ENCODE results near the gene MORN5.

MORN5 gene

DNA sequence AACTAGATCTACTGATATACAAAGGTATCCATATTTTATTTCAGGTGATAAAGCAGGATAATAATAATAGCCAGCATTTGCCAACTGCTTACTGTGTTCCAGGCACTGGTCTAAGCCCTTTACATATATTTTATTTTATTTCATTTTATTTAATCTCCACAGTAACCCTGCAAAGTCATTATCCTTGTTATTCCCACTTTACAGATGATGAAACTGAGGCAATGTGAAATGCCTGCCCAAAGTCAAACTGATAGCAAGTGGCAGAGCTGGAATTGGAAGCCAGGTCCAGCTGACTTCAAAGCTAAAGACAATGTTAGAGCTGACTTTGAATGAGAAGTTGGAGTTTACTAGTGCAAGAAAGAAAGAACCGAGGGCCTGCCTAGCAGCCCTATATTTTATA lies 24.8 kb downstream of the MORN5 start:
- no peaks in the 10 kb centered on the region for H3K4me1 ChIP-seq (ENCODE audit: insufficient read depth, low read length)
- H3K27ac ChIP-seq (ENCODE audit: low read depth, low read length): no peak overlapping the region
- peaks cover 29% of the 10 kb centered on the region for H3K36me3 ChIP-seq (ENCODE audit: insufficient read depth, low read length)
- H3K4me3 ChIP-seq (ENCODE audit: low read depth in 1 of 2, low read length in 2 of 2): no peak overlapping the region
- H3K27me3 ChIP-seq (ENCODE audit: control insufficient read depth in 1 of 2, insufficient read depth in 2 of 2, low read length in 2 of 2): no peaks in the 10 kb centered on the region
- H3K9me3 ChIP-seq (ENCODE audit: low read length): no peaks in the 10 kb centered on the region
- no peak overlapping the region for H3K9ac ChIP-seq (ENCODE audit: low read length)

GRCh38 chr9:122186301-122186700 lies 26.6 kb downstream of the MORN5 start:
- Histone ChIP-seq H3K36me3 (ENCODE audit: insufficient read depth, low read length) (peaks cover 17% of the 10 kb centered on the region), H3K9ac (ENCODE audit: low read length) (no peak overlapping the region), H3K4me1 (ENCODE audit: insufficient read depth, low read length) (no peaks in the 10 kb centered on the region), H3K27ac (ENCODE audit: low read depth, low read length) (no peak overlapping the region), H3K9me3 (ENCODE audit: low read length) (no peaks in the 10 kb centered on the region), H3K4me3 (ENCODE audit: low read depth in 1 of 2, low read length in 2 of 2) (no peak overlapping the region), H3K27me3 (ENCODE audit: control insufficient read depth in 1 of 2, insufficient read depth in 2 of 2, low read length in 2 of 2) (no peaks in the 10 kb centered on the region)

DNA sequence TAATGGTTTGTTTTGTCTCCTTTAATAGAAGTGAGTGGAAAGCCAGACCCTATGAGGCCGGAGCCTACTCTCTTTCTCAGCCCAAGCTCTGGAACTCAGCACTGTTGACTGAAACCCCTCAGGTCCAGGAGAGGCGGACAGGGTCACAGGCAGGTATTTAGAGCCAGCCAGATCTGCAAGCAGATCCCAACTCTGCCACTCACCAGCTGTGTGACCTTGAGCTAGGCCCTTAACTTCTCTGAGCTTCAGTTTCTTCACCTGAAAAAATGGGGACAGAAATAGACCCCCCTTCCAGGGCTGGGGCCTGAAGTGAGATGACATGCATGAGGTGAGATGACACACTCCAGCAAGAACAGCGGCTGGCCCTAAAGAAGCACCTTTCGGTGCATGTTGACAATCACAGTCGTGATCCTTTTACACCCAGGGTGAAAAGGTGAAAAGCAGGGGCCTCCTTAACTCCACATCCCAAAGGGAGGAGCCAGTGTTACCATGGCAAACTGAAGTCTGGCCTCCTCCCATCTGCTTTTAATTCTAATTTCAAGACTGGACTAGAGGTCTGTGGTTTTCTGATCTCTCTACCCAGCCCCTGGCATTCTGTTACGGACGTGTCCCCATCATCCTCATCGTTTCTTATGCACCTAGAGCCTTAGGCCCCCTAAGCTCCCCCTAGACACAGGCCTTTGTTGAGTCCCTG lies 27.2 kb downstream of the MORN5 start:
- H3K4me1 ChIP-seq (ENCODE audit: insufficient read depth, low read length): no peaks in the 10 kb centered on the region
- no peak overlapping the region for H3K4me3 ChIP-seq (ENCODE audit: low read depth in 1 of 2, low read length in 2 of 2)
- H3K27ac ChIP-seq (ENCODE audit: low read depth, low read length): no peak overlapping the region
- no peak overlapping the region for H3K9ac ChIP-seq (ENCODE audit: low read length)
- H3K36me3 ChIP-seq (ENCODE audit: insufficient read depth, low read length): peaks cover 16% of the 10 kb centered on the region
- H3K9me3 ChIP-seq (ENCODE audit: low read length): no peaks in the 10 kb centered on the region
- H3K27me3 ChIP-seq (ENCODE audit: control insufficient read depth in 1 of 2, insufficient read depth in 2 of 2, low read length in 2 of 2): no peaks in the 10 kb centered on the region

GRCh38 chr9:122188369-122188768 lies 28.7 kb downstream of the MORN5 start:
- H3K9me3 ChIP-seq (ENCODE audit: low read length): no peaks in the 10 kb centered on the region
- H3K27me3 ChIP-seq (ENCODE audit: control insufficient read depth in 1 of 2, insufficient read depth in 2 of 2, low read length in 2 of 2): no peaks in the 10 kb centered on the region
- no peaks in the 10 kb centered on the region for H3K4me1 ChIP-seq (ENCODE audit: insufficient read depth, low read length)
- H3K27ac ChIP-seq (ENCODE audit: low read depth, low read length): no peak overlapping the region
- H3K9ac ChIP-seq (ENCODE audit: low read length): no peak overlapping the region
- H3K36me3 ChIP-seq (ENCODE audit: insufficient read depth, low read length): peaks cover 16% of the 10 kb centered on the region
- H3K4me3 ChIP-seq (ENCODE audit: low read depth in 1 of 2, low read length in 2 of 2): no peak overlapping the region

DNA sequence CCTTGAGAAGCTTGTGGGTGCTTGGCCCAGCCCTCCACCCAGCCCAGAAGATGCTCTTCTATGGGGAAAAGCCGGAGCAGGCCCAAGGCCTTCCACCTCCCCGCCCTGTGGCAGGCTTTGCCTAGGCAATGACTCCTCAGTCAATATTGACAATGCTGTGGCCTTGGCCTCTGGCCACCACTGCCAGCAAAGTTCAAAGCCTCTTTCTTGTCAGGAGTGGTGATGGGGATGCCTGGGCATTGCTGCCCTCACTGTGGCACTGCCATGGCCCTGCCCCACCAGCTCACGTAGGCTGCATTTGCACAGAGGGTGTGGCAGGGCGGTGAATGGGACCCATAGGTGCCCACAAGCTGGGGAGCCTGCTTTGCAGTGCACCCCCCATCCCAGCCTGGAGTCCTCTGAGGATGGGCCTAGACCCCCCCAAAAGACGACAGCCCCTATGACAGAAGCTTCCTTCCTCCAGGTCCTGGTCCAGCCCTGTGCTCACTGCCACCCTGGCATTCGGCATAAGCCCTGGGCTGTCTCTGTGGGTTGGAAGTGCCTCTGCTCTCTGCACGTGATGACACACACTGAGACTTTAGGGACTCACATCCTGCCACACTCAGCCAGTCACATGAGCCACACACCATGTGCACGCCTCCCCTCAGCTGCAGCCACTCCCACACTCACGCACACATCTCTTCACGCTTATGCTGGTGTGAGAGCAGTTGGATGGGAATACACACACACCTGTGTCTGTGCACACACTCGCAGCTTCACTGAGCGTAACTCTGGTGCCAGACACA lies 31.1 kb downstream of the MORN5 start:
- Histone ChIP-seq H3K27me3 (ENCODE audit: control insufficient read depth in 1 of 2, insufficient read depth in 2 of 2, low read length in 2 of 2) (no peaks in the 10 kb centered on the region), H3K36me3 (ENCODE audit: insufficient read depth, low read length) (peaks cover 16% of the 10 kb centered on the region), H3K4me3 (ENCODE audit: low read depth in 1 of 2, low read length in 2 of 2) (no peak overlapping the region), H3K4me1 (ENCODE audit: insufficient read depth, low read length) (no peaks in the 10 kb centered on the region), H3K27ac (ENCODE audit: low read depth, low read length) (no peak overlapping the region), H3K9me3 (ENCODE audit: low read length) (no peaks in the 10 kb centered on the region), H3K9ac (ENCODE audit: low read length) (no peak overlapping the region)

GRCh38 chr9:122191584-122191983 lies 31.9 kb downstream of the MORN5 start:
- H3K27me3 ChIP-seq (ENCODE audit: control insufficient read depth in 1 of 2, insufficient read depth in 2 of 2, low read length in 2 of 2): no peaks in the 10 kb centered on the region
- H3K4me1 ChIP-seq (ENCODE audit: insufficient read depth, low read length): no peaks in the 10 kb centered on the region
- peaks cover 16% of the 10 kb centered on the region for H3K36me3 ChIP-seq (ENCODE audit: insufficient read depth, low read length)
- H3K9me3 ChIP-seq (ENCODE audit: low read length): no peaks in the 10 kb centered on the region
- H3K4me3 ChIP-seq (ENCODE audit: low read depth in 1 of 2, low read length in 2 of 2): no peak overlapping the region
- no peak overlapping the region for H3K9ac ChIP-seq (ENCODE audit: low read length)
- no peak overlapping the region for H3K27ac ChIP-seq (ENCODE audit: low read depth, low read length)

DNA sequence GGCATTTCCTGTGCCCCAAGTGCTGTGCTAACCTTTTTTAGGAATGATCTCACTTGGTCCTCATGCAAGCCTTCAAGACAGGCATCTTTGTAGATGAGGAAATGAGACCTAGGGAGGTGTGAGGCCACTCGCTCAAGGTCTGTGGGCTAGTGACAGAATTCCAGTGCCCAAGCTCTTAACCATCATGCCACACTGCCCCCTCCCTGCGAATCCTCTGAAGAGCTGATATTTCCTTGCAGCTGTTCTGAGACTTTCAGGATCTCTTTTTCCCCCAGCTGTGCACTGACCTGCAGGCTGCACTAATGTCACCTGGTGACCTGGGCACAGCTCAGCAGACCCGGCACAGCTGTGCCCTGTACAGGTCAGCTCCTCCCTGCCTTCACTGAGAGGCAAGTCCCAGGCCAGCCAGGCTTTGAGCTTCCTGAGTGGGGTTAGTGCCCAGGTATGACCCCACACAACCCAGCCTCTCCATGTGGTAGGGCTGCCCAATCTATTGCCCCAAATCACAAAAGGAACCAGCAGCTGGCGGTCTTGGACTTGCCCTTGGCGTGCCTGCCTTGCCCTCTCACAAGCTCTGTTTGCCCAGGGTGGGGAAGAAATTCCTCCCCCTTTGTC lies 32.7 kb downstream of the MORN5 start:
- H3K4me1 ChIP-seq (ENCODE audit: insufficient read depth, low read length): no peaks in the 10 kb centered on the region
- H3K4me3 ChIP-seq (ENCODE audit: low read depth in 1 of 2, low read length in 2 of 2): no peak overlapping the region
- H3K9me3 ChIP-seq (ENCODE audit: low read length): no peaks in the 10 kb centered on the region

GRCh38 chr9:122192914-122193525 lies 33.3 kb downstream of the MORN5 start:
- Histone ChIP-seq H3K4me1 (ENCODE audit: insufficient read depth, low read length) (no peaks in the 10 kb centered on the region), H3K9me3 (ENCODE audit: low read length) (no peaks in the 10 kb centered on the region), H3K27ac (ENCODE audit: low read depth, low read length) (no peak overlapping the region), H3K27me3 (ENCODE audit: control insufficient read depth in 1 of 2, insufficient read depth in 2 of 2, low read length in 2 of 2) (no peaks in the 10 kb centered on the region), H3K36me3 (ENCODE audit: insufficient read depth, low read length) (peaks cover 6% of the 10 kb centered on the region), H3K4me3 (ENCODE audit: low read depth in 1 of 2, low read length in 2 of 2) (no peak overlapping the region), H3K9ac (ENCODE audit: low read length) (no peak overlapping the region)

More for the DNA sequence above, 32.7 kb downstream of the MORN5 start:
- no peak overlapping the region for H3K9ac ChIP-seq (ENCODE audit: low read length)
- H3K27me3 ChIP-seq (ENCODE audit: control insufficient read depth in 1 of 2, insufficient read depth in 2 of 2, low read length in 2 of 2): no peaks in the 10 kb centered on the region
- H3K36me3 ChIP-seq (ENCODE audit: insufficient read depth, low read length): peaks cover 8% of the 10 kb centered on the region
- H3K27ac ChIP-seq (ENCODE audit: low read depth, low read length): no peak overlapping the region

- Histone ChIP-seq H3K36me3 (ENCODE audit: insufficient read depth, low read length) (no peaks in the 10 kb centered on the region), H3K9me3 (ENCODE audit: low read length) (no peaks in the 10 kb centered on the region), H3K4me1 (ENCODE audit: insufficient read depth, low read length) (no peaks in the 10 kb centered on the region), H3K4me3 (ENCODE audit: low read depth in 1 of 2, low read length in 2 of 2) (no peak overlapping the region), H3K27ac (ENCODE audit: low read depth, low read length) (no peak overlapping the region), H3K27me3 (ENCODE audit: control insufficient read depth in 1 of 2, insufficient read depth in 2 of 2, low read length in 2 of 2) (no peaks in the 10 kb centered on the region), H3K9ac (ENCODE audit: low read length) (no peak overlapping the region)
Measured at GRCh38 chr9:122193651-122194050, 33.9 kb downstream of the MORN5 start.

GRCh38 chr9:122195875-122196274 lies 36.2 kb downstream of the MORN5 start:
- no peaks in the 10 kb centered on the region for H3K9me3 ChIP-seq (ENCODE audit: low read length)
- H3K4me3 ChIP-seq (ENCODE audit: low read depth in 1 of 2, low read length in 2 of 2): no peak overlapping the region
- H3K27me3 ChIP-seq (ENCODE audit: control insufficient read depth in 1 of 2, insufficient read depth in 2 of 2, low read length in 2 of 2): no peaks in the 10 kb centered on the region
- no peaks in the 10 kb centered on the region for H3K36me3 ChIP-seq (ENCODE audit: insufficient read depth, low read length)
- no peak overlapping the region for H3K9ac ChIP-seq (ENCODE audit: low read length)
- no peak overlapping the region for H3K27ac ChIP-seq (ENCODE audit: low read depth, low read length)
- H3K4me1 ChIP-seq (ENCODE audit: insufficient read depth, low read length): no peaks in the 10 kb centered on the region

DNA sequence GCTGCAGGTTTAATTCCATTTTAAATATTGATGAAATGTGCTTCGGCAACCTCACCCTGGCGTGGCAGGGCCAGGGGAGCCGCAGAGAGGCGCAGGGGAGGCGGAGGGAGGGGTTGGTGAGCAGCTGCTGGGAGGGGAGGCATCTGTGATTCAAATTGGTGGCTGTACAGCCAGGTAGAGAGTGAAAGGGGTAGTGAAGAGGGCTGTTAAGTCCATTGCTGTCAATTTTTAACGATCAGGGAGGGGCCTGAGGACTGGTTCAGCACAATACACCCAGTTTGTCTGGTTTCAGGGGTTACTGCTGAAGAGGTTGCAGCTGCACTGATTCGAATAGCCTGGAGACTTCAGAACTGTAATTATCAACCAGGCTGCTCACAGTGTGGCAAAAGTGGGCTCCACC lies 37.7 kb downstream of the MORN5 start:
- Histone ChIP-seq H3K9me3 (ENCODE audit: low read length) (no peaks in the 10 kb centered on the region), H3K36me3 (ENCODE audit: insufficient read depth, low read length) (no peaks in the 10 kb centered on the region), H3K9ac (ENCODE audit: low read length) (no peak overlapping the region), H3K27ac (ENCODE audit: low read depth, low read length) (no peak overlapping the region), H3K27me3 (ENCODE audit: control insufficient read depth in 1 of 2, insufficient read depth in 2 of 2, low read length in 2 of 2) (no peaks in the 10 kb centered on the region), H3K4me3 (ENCODE audit: low read depth in 1 of 2, low read length in 2 of 2) (no peak overlapping the region), H3K4me1 (ENCODE audit: insufficient read depth, low read length) (no peaks in the 10 kb centered on the region)

Measured in muscle layer of colon (tissue), 2 donors.